Measurements from ENCODE around the gene UMOD.

DNA sequence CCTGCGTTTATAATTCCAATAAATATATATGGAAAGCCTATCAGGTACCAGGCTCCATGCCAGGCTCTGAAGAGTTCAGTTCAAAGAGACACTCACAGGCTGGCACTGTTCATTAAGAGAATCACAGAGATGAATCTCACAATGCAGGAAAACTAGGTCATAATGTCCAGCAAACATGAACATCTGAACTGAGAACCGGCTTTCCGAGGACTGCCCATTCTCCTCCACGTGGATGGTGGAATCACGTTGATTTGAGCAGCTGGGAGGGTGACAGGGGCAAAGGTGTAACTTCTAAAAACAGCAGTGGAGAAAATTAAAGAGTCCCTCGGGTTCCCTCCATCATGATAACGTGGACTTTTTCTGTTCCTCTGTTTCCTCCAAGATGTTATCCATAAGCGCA lies 35.4 kb downstream of the UMOD start:
- TF ChIP-seq CTCF (IDR thresholded peaks at IDR 0.05; ENCODE audit: low read length): no peak
- no peak for TF ChIP-seq EZH2 (IDR thresholded peaks at IDR 0.05; ENCODE audit: borderline replicate concordance, low read length)

Data from OCI-LY1 (cell line).